GM12878 (cell line): ENCODE data around the gene ZNF780B. TPM values are rescaled to one million over a fixed set of nuclear protein-coding genes. Genes with fewer than 3 reads are reported as not detected.

Experiments
- CBX5 ChIP-seq: sonication (generic); IDR thresholded peaks from 2 replicates; pipeline ENCODE4 v1.6.1; 2016; ENCODE audit warnings: low read depth, moderate library complexity, mild to moderate bottlenecking, inconsistent platforms
- CEBPB ChIP-seq, 2 experiments: fragments of 150-350 bp in 1 of 2; IDR thresholded peaks; 2 replicates each; pipeline ENCODE4 v1.6.1; 2012 to 2014; ENCODE audit warnings: low read depth in 2 of 2, low read length in 2 of 2, borderline replicate concordance in 1 of 2, inconsistent platforms in 1 of 2
- CHD4 ChIP-seq: fragments of 200-600 bp; sonication (generic); IDR thresholded peaks from 2 replicates; pipeline ENCODE4 v1.6.1; 2016; ENCODE audit warnings: mild to moderate bottlenecking
- E2F4 ChIP-seq: IDR thresholded peaks from 2 replicates; pipeline ENCODE4 v1.6.1; 2012; ENCODE audit warnings: low read depth, low read length, improper control_type of control experiment
- ESRRA ChIP-seq: IDR thresholded peaks from 2 replicates; pipeline ENCODE4 v1.6.1; 2012; ENCODE audit warnings: mild to moderate bottlenecking, low read length, improper control_type of control experiment
- FOXK2 ChIP-seq: fragments of 450-650 bp; IDR thresholded peaks from 2 replicates; pipeline ENCODE4 v1.6.1; 2017; ENCODE audit warnings: mild to moderate bottlenecking, moderate library complexity
- HDAC6 ChIP-seq: fragments of 200-600 bp; sonication (generic); IDR thresholded peaks from one replicate; pipeline ENCODE4 v1.8.0; 2017; ENCODE audit warnings: antibody characterized with exemption; ENCODE audit not compliant: unreplicated experiment
- REST ChIP-seq: IDR thresholded peaks from 2 replicates; pipeline ENCODE4 v1.6.1; 2012; ENCODE audit warnings: mild to moderate bottlenecking, low read depth, low read length
- SKIL ChIP-seq: fragments of 450-650 bp; IDR thresholded peaks from 2 replicates; pipeline ENCODE4 v1.6.1; 2017; ENCODE audit warnings: mild to moderate bottlenecking, low read depth, inconsistent platforms; ENCODE audit not compliant: poor library complexity, severe bottlenecking
- ZNF207 ChIP-seq: fragments of 450-650 bp; IDR thresholded peaks from 2 replicates; pipeline ENCODE4 v1.6.1; 2014; ENCODE audit warnings: antibody characterized with exemption, mild to moderate bottlenecking, borderline replicate concordance
- polyA plus RNA-seq, 11 experiments: library from polyadenylated mRNA; depleted of rRNA in 4 of 11; unstranded in 6 of 11; stranded (reverse) in 5 of 11; fragments of >200 nt; fragmentation: Nextera tagmentation in 4 of 11; fragmentation: Illumina TruSeq in 1 of 11; extraction: Ambion mirVana in 4 of 11; extraction: Trizol in 1 of 11; gene quantifications; 1 replicate in 1 of 11; 2 replicates in 10 of 11; pipeline versions ENCODE4 v1.2.1 to v1.2.3, GENCODE V29; 2011 to 2016; ENCODE audit warnings: inconsistent platforms in 2 of 11, missing spikeins in 2 of 11, low read depth in 1 of 11
- total RNA-seq, 4 experiments: library from RNA; depleted of rRNA in 3 of 4; stranded (reverse); fragments of >200 nt in 3 of 4; fragmentation: Illumina TruSeq in 1 of 4; extraction: Trizol in 1 of 4; gene quantifications; 2 replicates each; pipeline versions ENCODE4 v1.2.1 to v1.2.3, GENCODE V29; 2013 to 2021

ZNF780B gene
- total and polyA plus RNA-seq, 10 of the 15 experiments (the other 5 are each of a cell fraction or from before 2014, with no cell fraction given): 7.3 to 24.0 (median 12.3) TPM

- no peak for TF ChIP-seq SKIL
- TF ChIP-seq HDAC6: no peak
- TF ChIP-seq ZNF207: no peak
- no peak for TF ChIP-seq REST
- TF ChIP-seq E2F4: no peak
- TF ChIP-seq FOXK2: no peak
- no peak for TF ChIP-seq CEBPB (IDR thresholded peaks at IDR 0.05; ENCODE audit: borderline replicate concordance in 1 of 2, low read depth in 2 of 2, low read length in 2 of 2)
- TF ChIP-seq CHD4: no peak
- TF ChIP-seq CBX5: no peak
- TF ChIP-seq ESRRA: no peak
These were observed 22.3 kb upstream of the ZNF780B start (continued) for GRCh38 chr19:40078377-40078776.
